ENCODE data around the gene SEC31A. TPM values are rescaled to one million over a fixed set of nuclear protein-coding genes. Genes with fewer than 3 reads are reported as not detected.
A peak's percentile ranks its signal among the peaks of the same experiment; 100 is the strongest.

The SEC31A gene
- total and polyA plus RNA-seq, 7 donors, result 77.7 to 120 (median 103) TPM

- intact Hi-C loops (cut with DNase I), result loop anchor here (5.0 to 10.0 kb wide), 3 partner anchors 122 to 516 kb away; partner anchors contain the start of genes COPS4 (in 1 of the 2), HNRNPD (in 1 of the 2) and LIN54 (in 1 of the 2)
- H3K27ac ChIP-seq, result peak overlapping the region; percentile 86
- DNase-seq, result no peak
- no peaks in the 10 kb centered on the region for H3K9me3 ChIP-seq
- H3K4me1 ChIP-seq, result peaks cover 37% of the 10 kb centered on the region
- H3K4me3 ChIP-seq, result peak overlapping the region; percentile 66
- no peaks in the 10 kb centered on the region for H3K27me3 ChIP-seq (ENCODE audit: insufficient read depth in 3 of 3, low read length in 2 of 3)
- H3K36me3 ChIP-seq (ENCODE audit: insufficient read depth in 1 of 2, low read depth in 1 of 2), result peaks cover 5 to 30% of the 10 kb centered on the region in 2 donors
- WGBS, 3 donors, result 0 to 1% (median 0%) methylated on average over 16 of the region's 16 CpGs
- peak; percentile 1 to 43 (median 28) for ATAC-seq
- TF ChIP-seq CTCF (IDR thresholded peaks at IDR 0.05), result no peak
Measured at GRCh38 chr4:82890528-82890900, 439 bp downstream of the SEC31A start.

DNA sequence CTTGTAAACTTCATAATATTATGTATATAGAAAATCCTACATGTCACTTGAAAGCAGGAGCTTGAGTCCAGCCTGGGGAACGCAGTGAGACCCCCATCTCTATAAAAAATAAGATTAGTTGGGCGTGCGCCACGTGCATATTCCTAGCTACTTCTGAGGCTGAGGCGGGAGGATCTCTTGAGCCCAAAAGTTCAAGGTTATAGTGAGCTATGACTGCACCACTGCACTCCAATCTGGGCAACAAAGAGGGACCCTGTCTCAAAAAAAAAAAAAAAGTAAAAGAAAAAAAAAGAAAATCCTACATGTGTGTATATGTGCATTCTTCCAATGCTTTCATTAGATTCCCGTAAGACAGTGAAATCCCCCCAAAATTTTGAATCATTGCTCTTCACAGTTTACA, 1.7 kb downstream of the SEC31A start:
- Histone ChIP-seq H3K36me3 (ENCODE audit: insufficient read depth in 1 of 2, low read depth in 1 of 2) (peaks cover 5 to 17% of the 10 kb centered on the region in 2 donors), H3K27ac (peak overlapping the region; percentile 86), H3K9me3 (no peaks in the 10 kb centered on the region), H3K4me3 (peak overlapping the region; percentile 66), H3K27me3 (ENCODE audit: insufficient read depth in 3 of 3, low read length in 2 of 3) (no peaks in the 10 kb centered on the region), H3K4me1 (peaks cover 49% of the 10 kb centered on the region)
- WGBS, 3 donors, result 70 to 77% (median 76%) methylated on average over 6 of the region's 6 CpGs
- no peak for DNase-seq
- intact Hi-C loops (cut with DNase I), result no loop called here
- no peak for ATAC-seq
- TF ChIP-seq CTCF (IDR thresholded peaks at IDR 0.05), result no peak

DNA sequence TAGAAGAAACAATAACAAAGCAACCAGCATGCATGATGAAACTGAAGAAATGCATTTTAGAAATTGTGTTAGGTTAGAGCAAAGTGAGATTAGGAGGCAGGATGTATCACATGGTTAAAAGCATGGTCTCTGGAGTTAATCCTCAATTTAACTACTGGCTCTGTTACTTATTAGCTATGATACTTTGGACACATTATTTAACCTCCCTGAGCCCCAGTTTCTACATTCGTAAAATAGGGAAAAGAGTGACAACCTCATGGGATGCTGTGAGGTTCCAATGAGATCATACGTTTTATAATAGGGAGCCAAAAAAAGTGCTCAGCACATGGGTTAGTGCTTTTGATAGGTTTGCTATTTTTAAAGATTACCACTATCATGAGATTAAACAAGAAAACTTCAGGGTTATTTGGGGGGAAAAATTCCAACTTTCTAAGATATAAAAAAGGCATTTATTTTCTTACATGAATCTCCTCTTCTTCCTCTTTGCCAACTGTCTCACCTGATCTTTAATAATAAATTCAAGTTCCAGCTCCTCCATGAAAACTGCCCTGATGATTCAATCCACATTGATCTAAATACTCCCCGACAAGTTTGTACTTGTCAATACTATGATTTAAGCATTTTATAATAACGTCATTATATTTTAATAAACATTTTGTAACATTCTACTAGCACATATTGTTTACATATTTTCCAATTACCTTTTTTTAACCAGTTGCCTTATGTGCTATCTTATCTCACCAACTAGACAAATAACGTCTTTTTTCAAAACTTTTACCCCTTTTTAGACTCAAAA, 4.6 kb downstream of the SEC31A start:
- peaks cover 0 to 12% of the 10 kb centered on the region in 2 donors for H3K36me3 ChIP-seq (ENCODE audit: insufficient read depth in 1 of 2, low read depth in 1 of 2)
- H3K27ac ChIP-seq, result peak overlapping the region; percentile 51
- intact Hi-C loops (cut with DNase I), result no loop called here
- 35 to 52% (median 37%) methylated on average over 5 of the region's 5 CpGs for WGBS, 3 donors
- peaks cover 42% of the 10 kb centered on the region for H3K4me1 ChIP-seq
- ATAC-seq (no peak), DNase-seq (no peak)
- TF ChIP-seq CTCF (IDR thresholded peaks at IDR 0.05), result no peak
- no peak overlapping the region for H3K4me3 ChIP-seq
- no peaks in the 10 kb centered on the region for H3K27me3 ChIP-seq (ENCODE audit: insufficient read depth in 3 of 3, low read length in 2 of 3)
- H3K9me3 ChIP-seq, result no peaks in the 10 kb centered on the region

- TF ChIP-seq CTCF (IDR thresholded peaks at IDR 0.05), result no peak
- DNase-seq (no peak), ATAC-seq (no peak)
- peaks cover 42% of the 10 kb centered on the region for H3K4me1 ChIP-seq
- no peaks in the 10 kb centered on the region for H3K27me3 ChIP-seq (ENCODE audit: insufficient read depth in 3 of 3, low read length in 2 of 3)
- no peaks in the 10 kb centered on the region for H3K9me3 ChIP-seq
- H3K36me3 ChIP-seq (ENCODE audit: insufficient read depth in 1 of 2, low read depth in 1 of 2), result peaks cover 0 to 19% of the 10 kb centered on the region in 2 donors
- peak overlapping the region; percentile 51 for H3K27ac ChIP-seq
- intact Hi-C loops (cut with DNase I), result no loop called here
- H3K4me3 ChIP-seq, result no peak overlapping the region
Measured at GRCh38 chr4:82885410-82885809, 5.5 kb downstream of the SEC31A start.
